Tibial nerve (tissue), 4 donors: Measurements from ENCODE around the gene COMP. TPM values are rescaled to one million over a fixed set of nuclear protein-coding genes. Genes with fewer than 3 reads are reported as not detected.
"Not testable (repeated sequence)": the region's sequence is repeated elsewhere in the genome, so short reads cannot be mapped to it uniquely, and the experiment has no call there.

Experiments
- DNase-seq, 2 donors: peaks; one replicate each; pipeline ENCODE4 v3.0.0-alpha.2; 2019; ENCODE audit warnings: low spot score in 2 of 2
- H3K27ac ChIP-seq, 4 donors: fragments of 200-600 bp; sonication (generic) in 3 of 4; one replicate each; pipeline ENCODE4 v1.5.1; 2017 to 2019; ENCODE audit warnings: mild to moderate bottlenecking in 1 of 4
- H3K27me3 ChIP-seq, 2 donors: fragments of 200-600 bp; sonication (generic) in 1 of 2; one replicate each; pipeline versions ENCODE4 v1.5.1 to v1.6.0; 2017 to 2019
- H3K36me3 ChIP-seq, 3 donors: fragments of 200-600 bp; sonication (generic); one replicate each; pipeline ENCODE4 v1.5.1; 2018 to 2019
- H3K4me1 ChIP-seq, 4 donors: fragments of 200-600 bp; sonication (generic) in 3 of 4; one replicate each; pipeline ENCODE4 v1.5.1; 2017 to 2019
- H3K4me3 ChIP-seq, 4 donors: fragments of 200-600 bp; sonication (generic) in 3 of 4; one replicate each; pipeline ENCODE4 v1.5.1; 2017 to 2019; ENCODE audit warnings: mild to moderate bottlenecking in 1 of 4, moderate library complexity in 1 of 4
- H3K9me3 ChIP-seq, 4 donors: fragments of 200-600 bp; sonication (generic) in 3 of 4; one replicate each; pipeline ENCODE4 v1.5.1; 2017 to 2019
- CTCF ChIP-seq, 5 experiments: fragments of 200-600 bp in 3 of 5; fragments of 450-650 bp in 2 of 5; sonication (generic) in 3 of 5; IDR thresholded peaks; one replicate each; pipeline ENCODE4 v1.5.1; 2016 to 2019; ENCODE audit warnings: antibody characterized with exemption in 5 of 5, mild to moderate bottlenecking in 3 of 5, moderate library complexity in 2 of 5
- EP300 ChIP-seq, 2 donors: sonication (generic); formaldehyde crosslinking; IDR thresholded peaks; one replicate each; pipeline ENCODE4 v1.6.1; 2017; ENCODE audit warnings: antibody characterized with exemption in 2 of 2, mild to moderate bottlenecking in 1 of 2
- POLR2A ChIP-seq, 2 donors: fragments of 450-650 bp; IDR thresholded peaks; one replicate each; pipeline ENCODE4 v1.6.1; 2017; ENCODE audit warnings: antibody characterized with exemption in 2 of 2, mild to moderate bottlenecking in 2 of 2, moderate library complexity in 2 of 2
- WGBS, 2 donors: methylation state at CpG; one replicate each; pipeline ENCODE4 v1.1.5; 2018; 5-methylcytosine and 5-hydroxymethylcytosine counted together
- total RNA-seq, 4 donors: library from RNA; depleted of rRNA; stranded (reverse); fragments of >200 nt; gene quantifications; one replicate each; pipeline ENCODE4 v1.1.0, GENCODE V29; 2016

Gene COMP
- total RNA-seq, 4 donors from 2014 or later, result 14.0 to 117 (median 25.3) TPM

GRCh38 chr19:18830488-18830887 is 39.4 kb upstream of the COMP start:
- Histone ChIP-seq H3K4me3 (no peak overlapping the region), H3K27me3 (no peaks in the 10 kb centered on the region), H3K9me3 (peaks cover 0 to 15% (median 4%) of the 10 kb centered on the region in 4 donors), H3K27ac (no peak overlapping the region), H3K4me1 (peaks cover 0 to 34% (median 17%) of the 10 kb centered on the region in 4 donors), H3K36me3 (peaks cover 0 to 7% (median 0%) of the 10 kb centered on the region in 3 donors)
- DNase-seq, result no peak
- TF ChIP-seq POLR2A (IDR thresholded peaks at IDR 0.05) (no peak), EP300 (IDR thresholded peaks at IDR 0.05) (no peak), CTCF (IDR thresholded peaks at IDR 0.05) (no peak)
- WGBS, 2 donors, result 79 to 86% methylated on average over 2 of the region's 2 CpGs

GRCh38 chr19:18828786-18829185 is 37.7 kb upstream of the COMP start:
- Histone ChIP-seq H3K36me3 (no peaks in the 10 kb centered on the region), H3K27ac (no peak overlapping the region), H3K27me3 (no peaks in the 10 kb centered on the region), H3K4me3 (no peak overlapping the region), H3K9me3 (peaks cover 0 to 15% (median 4%) of the 10 kb centered on the region in 4 donors), H3K4me1 (peaks cover 0 to 17% (median 9%) of the 10 kb centered on the region in 4 donors)
- WGBS, 2 donors, result 47 to 56% methylated on average over 6 of the region's 6 CpGs
- no peak for TF ChIP-seq CTCF (IDR thresholded peaks at IDR 0.05)
- DNase-seq, result no peak

- Histone ChIP-seq H3K27me3 (no peaks in the 10 kb centered on the region), H3K9me3 (no peaks in the 10 kb centered on the region), H3K4me3 (no peak overlapping the region), H3K4me1 (no peaks in the 10 kb centered on the region), H3K36me3 (no peaks in the 10 kb centered on the region), H3K27ac (no peak overlapping the region)
- DNase-seq, result no peak
- 86 to 88% methylated on average over 9 of the region's 9 CpGs for WGBS, 2 donors
- TF ChIP-seq EP300 (IDR thresholded peaks at IDR 0.05), result no peak
- TF ChIP-seq CTCF (IDR thresholded peaks at IDR 0.05), result no peak
- TF ChIP-seq POLR2A (IDR thresholded peaks at IDR 0.05), result no peak
Observed at GRCh38 chr19:18817574-18817973, 26.5 kb upstream of the COMP start.

GRCh38 chr19:18816645-18817044 is 25.5 kb upstream of the COMP start:
- not testable (repeated sequence) for H3K36me3 ChIP-seq, DNase-seq, H3K4me1 ChIP-seq, H3K9me3 ChIP-seq, H3K27ac ChIP-seq, H3K27me3 ChIP-seq, H3K4me3 ChIP-seq
- WGBS, 2 donors, result 81 to 94% methylated on average over 4 of the region's 4 CpGs

GRCh38 chr19:18815673-18816072 is 24.6 kb upstream of the COMP start:
- TF ChIP-seq EP300 (IDR thresholded peaks at IDR 0.05) (no peak), CTCF (IDR thresholded peaks at IDR 0.05) (no peak), POLR2A (IDR thresholded peaks at IDR 0.05) (no peak)
- H3K4me3 ChIP-seq, result no peak overlapping the region
- no peaks in the 10 kb centered on the region for H3K4me1 ChIP-seq
- H3K36me3 ChIP-seq, result no peaks in the 10 kb centered on the region
- no peaks in the 10 kb centered on the region for H3K27me3 ChIP-seq
- H3K9me3 ChIP-seq, result no peaks in the 10 kb centered on the region
- DNase-seq, result no peak
- no peak overlapping the region for H3K27ac ChIP-seq
- 88 to 91% methylated on average over 5 of the region's 5 CpGs for WGBS, 2 donors

GRCh38 chr19:18814063-18814462 is 23.0 kb upstream of the COMP start:
- DNase-seq, result peak in 1 of 2 donors; percentile 61
- Histone ChIP-seq H3K9me3 (no peaks in the 10 kb centered on the region), H3K27ac (no peak overlapping the region), H3K4me1 (peaks cover 0 to 7% (median 0%) of the 10 kb centered on the region in 4 donors), H3K4me3 (no peak overlapping the region), H3K36me3 (no peaks in the 10 kb centered on the region), H3K27me3 (no peaks in the 10 kb centered on the region)
- TF ChIP-seq CTCF (IDR thresholded peaks at IDR 0.05) (no peak), POLR2A (IDR thresholded peaks at IDR 0.05) (no peak), EP300 (IDR thresholded peaks at IDR 0.05) (no peak)
- 28 to 40% methylated on average over 9 of the region's 9 CpGs for WGBS, 2 donors

GRCh38 chr19:18811638-18812037 is 20.5 kb upstream of the COMP start:
- H3K27me3 ChIP-seq, H3K36me3 ChIP-seq, DNase-seq, H3K9me3 ChIP-seq, H3K4me3 ChIP-seq: not testable (repeated sequence)
- 92 to 96% methylated on average over 5 of the region's 5 CpGs for WGBS, 2 donors
- Histone ChIP-seq H3K4me1 (peaks cover 0 to 15% (median 0%) of the 10 kb centered on the region in 4 donors), H3K27ac (peak overlapping the region in 1 of 4 donors; percentile 10)
